Measurements from ENCODE around the gene PRPSAP2. TPM values are rescaled to one million over a fixed set of nuclear protein-coding genes. Genes with fewer than 3 reads are reported as not detected.
"Not testable (repeated sequence)": the region's sequence is repeated elsewhere in the genome, so short reads cannot be mapped to it uniquely, and the experiment has no call there.

Gene PRPSAP2
- total RNA-seq, 1 donor from 2014 or later: 25.3 TPM

DNA sequence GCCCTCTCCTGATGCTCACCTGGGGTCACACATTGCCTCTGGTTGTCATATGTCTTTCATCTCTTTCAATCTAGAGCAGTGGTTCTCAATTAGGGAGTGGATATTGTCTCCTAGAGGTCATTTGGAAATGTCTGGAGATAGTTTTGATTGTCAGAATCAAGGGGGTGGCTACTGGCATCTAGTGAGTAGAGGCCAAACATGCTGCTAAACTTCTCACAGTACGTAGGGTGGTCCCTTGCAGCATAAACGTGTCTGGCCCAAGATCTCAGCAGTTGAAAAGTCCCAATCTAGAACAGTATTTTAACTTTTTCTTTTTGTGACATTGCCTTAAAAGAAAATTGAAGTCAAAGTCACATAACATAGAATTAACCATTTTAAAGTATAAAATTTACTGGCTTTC is 63.6 kb downstream of the PRPSAP2 start:
- H3K4me1 Mint-ChIP-seq (ENCODE audit: low read depth): peaks cover 26% of the 10 kb centered on the region
- H3K27ac Mint-ChIP-seq (ENCODE audit: unreplicated experiment): peak overlapping the region; percentile 79
- H3K27me3 Mint-ChIP-seq (ENCODE audit: low read depth): no peaks in the 10 kb centered on the region
- no peak overlapping the region for H3K4me3 Mint-ChIP-seq (ENCODE audit: unreplicated experiment)
- H3K9me3 Mint-ChIP-seq (ENCODE audit: low read depth): no peaks in the 10 kb centered on the region
- peaks cover 16% of the 10 kb centered on the region for H3K36me3 Mint-ChIP-seq (ENCODE audit: low read depth)
- no peak for DNase-seq (ENCODE audit: low spot score)
- TF ChIP-seq, protein P1, sequence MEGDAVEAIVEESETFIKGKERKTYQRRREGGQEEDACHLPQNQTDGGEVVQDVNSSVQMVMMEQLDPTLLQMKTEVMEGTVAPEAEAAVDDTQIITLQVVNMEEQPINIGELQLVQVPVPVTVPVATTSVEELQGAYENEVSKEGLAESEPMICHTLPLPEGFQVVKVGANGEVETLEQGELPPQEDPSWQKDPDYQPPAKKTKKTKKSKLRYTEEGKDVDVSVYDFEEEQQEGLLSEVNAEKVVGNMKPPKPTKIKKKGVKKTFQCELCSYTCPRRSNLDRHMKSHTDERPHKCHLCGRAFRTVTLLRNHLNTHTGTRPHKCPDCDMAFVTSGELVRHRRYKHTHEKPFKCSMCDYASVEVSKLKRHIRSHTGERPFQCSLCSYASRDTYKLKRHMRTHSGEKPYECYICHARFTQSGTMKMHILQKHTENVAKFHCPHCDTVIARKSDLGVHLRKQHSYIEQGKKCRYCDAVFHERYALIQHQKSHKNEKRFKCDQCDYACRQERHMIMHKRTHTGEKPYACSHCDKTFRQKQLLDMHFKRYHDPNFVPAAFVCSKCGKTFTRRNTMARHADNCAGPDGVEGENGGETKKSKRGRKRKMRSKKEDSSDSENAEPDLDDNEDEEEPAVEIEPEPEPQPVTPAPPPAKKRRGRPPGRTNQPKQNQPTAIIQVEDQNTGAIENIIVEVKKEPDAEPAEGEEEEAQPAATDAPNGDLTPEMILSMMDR (IDR thresholded peaks at IDR 0.05): no peak

DNA sequence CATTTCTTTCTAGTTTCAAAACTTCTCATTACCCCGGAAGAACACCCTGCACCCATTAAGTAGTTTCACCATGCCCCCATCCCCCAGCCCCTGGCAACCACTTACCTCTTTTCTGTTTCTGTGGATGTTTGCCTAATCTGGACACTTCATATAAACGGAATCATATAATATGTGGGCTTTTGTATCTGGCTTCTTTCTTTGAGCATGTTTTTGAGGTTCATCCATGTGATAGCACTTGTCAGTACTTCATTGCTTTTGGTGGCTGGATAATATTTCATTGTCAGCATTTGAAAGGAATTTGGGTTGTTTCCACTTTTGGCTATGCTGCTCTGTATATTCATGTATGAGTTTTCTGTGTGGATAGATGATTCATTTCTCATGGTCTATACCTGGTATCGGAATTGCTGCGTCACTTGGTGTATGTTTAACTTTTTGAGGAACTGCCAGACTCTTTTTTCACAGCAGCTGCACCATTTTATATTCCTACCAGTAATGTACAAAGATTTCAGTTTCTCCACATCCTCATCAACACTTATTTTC is 64.1 kb downstream of the PRPSAP2 start:
- Mint-ChIP-seq H3K4me1 (ENCODE audit: low read depth) (peaks cover 24% of the 10 kb centered on the region), H3K9me3 (ENCODE audit: low read depth) (no peaks in the 10 kb centered on the region), H3K36me3 (ENCODE audit: low read depth) (peaks cover 15% of the 10 kb centered on the region), H3K27ac (ENCODE audit: unreplicated experiment) (peak overlapping the region; percentile 80), H3K4me3 (ENCODE audit: unreplicated experiment) (no peak overlapping the region), H3K27me3 (ENCODE audit: low read depth) (no peaks in the 10 kb centered on the region)
- DNase-seq (ENCODE audit: low spot score): no peak
- TF ChIP-seq, protein P1 (IDR thresholded peaks at IDR 0.05): no peak

DNA sequence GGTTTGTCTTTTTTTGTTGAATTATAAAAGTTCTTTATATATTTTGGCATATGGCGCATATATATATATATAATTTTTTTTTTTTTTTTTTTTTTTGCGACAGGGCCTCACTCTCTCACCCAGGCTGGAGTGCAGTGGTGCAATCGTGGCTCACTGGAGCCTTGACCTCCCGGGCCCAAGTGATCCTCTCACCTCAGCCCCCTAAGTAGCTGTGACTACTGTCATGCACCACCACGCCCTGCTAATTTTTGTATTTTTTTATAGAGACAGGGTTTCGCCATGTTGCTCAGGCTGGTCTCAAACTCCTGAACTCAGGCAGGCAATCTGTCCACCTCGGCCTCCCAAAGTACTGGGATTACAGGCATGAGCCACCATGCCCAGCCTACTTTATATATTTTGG is 64.7 kb downstream of the PRPSAP2 start:
- Mint-ChIP-seq H3K36me3 (ENCODE audit: low read depth) (peaks cover 12% of the 10 kb centered on the region), H3K27ac (ENCODE audit: unreplicated experiment) (peak overlapping the region; percentile 80), H3K4me1 (ENCODE audit: low read depth) (peaks cover 27% of the 10 kb centered on the region)
- H3K4me3 Mint-ChIP-seq (ENCODE audit: unreplicated experiment); H3K27me3 Mint-ChIP-seq (ENCODE audit: low read depth); H3K9me3 Mint-ChIP-seq (ENCODE audit: low read depth); DNase-seq (ENCODE audit: low spot score): not testable (repeated sequence)

DNA sequence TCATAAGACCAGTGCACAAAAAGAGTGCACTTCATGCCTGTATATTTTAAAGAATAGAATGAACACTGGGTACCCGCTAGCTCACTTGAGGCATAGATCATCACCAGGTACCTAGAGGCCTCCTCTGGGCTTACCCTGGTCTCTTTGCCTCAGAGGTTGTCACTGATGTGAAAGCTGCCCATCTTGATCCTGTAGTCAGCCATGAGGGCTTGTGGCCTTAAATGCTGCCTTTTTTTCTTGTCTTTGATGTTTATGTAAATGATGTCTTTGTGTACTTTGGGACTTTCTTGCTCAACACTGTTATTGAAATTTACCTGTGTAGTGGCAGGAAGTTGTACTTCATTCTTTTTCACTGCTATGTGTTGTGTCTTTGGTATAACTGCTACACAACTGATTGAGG is 67.3 kb downstream of the PRPSAP2 start:
- Mint-ChIP-seq H3K4me3 (ENCODE audit: unreplicated experiment) (no peak overlapping the region), H3K36me3 (ENCODE audit: low read depth) (peaks cover 13% of the 10 kb centered on the region), H3K27me3 (ENCODE audit: low read depth) (no peaks in the 10 kb centered on the region), H3K4me1 (ENCODE audit: low read depth) (peaks cover 35% of the 10 kb centered on the region), H3K9me3 (ENCODE audit: low read depth) (no peaks in the 10 kb centered on the region), H3K27ac (ENCODE audit: unreplicated experiment) (no peak overlapping the region)
- no peak for DNase-seq (ENCODE audit: low spot score)
- TF ChIP-seq, protein P1 (IDR thresholded peaks at IDR 0.05): no peak

DNA sequence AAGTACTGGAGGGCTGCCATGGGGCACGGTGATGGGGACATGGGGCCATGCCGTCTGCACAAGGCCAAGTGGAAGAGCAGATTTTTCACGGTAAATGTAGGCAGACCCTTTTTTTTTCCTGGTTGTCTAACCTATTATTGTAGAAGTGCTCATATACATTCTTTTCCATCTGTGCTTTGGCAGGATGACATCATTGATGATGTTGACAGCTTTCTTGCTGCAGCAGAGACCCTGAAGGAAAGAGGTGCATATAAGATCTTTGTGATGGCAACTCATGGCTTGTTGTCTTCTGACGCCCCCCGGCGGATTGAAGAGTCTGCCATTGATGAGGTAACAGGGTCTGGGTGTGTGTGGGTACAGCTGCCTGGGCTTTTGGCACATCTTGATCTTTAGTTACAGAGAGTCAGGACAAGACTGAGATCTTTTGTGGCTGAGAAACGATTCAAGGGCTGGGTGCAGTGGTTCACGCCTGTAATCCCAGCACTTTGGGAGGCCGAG is 70.7 kb downstream of the PRPSAP2 start:
- TF ChIP-seq, protein P1 (IDR thresholded peaks at IDR 0.05): no peak
- no peak overlapping the region for H3K4me3 Mint-ChIP-seq (ENCODE audit: unreplicated experiment)
- peaks cover 14% of the 10 kb centered on the region for H3K4me1 Mint-ChIP-seq (ENCODE audit: low read depth)
- H3K27ac Mint-ChIP-seq (ENCODE audit: unreplicated experiment): no peak overlapping the region
- peaks cover 26% of the 10 kb centered on the region for H3K36me3 Mint-ChIP-seq (ENCODE audit: low read depth)
- no peak for DNase-seq (ENCODE audit: low spot score)
- H3K27me3 Mint-ChIP-seq (ENCODE audit: low read depth): no peaks in the 10 kb centered on the region
- no peaks in the 10 kb centered on the region for H3K9me3 Mint-ChIP-seq (ENCODE audit: low read depth)
